Activated naive CD8-positive, alpha-beta T cell treated with anti-CD3 and anti-CD28 coated beads, Interleukin-2, amount 50 U/mL, for 16 hours (primary cell): Measurements from ENCODE around the gene CCSAP.
"Not testable (repeated sequence)": the region's sequence is repeated elsewhere in the genome, so short reads cannot be mapped to it uniquely, and the experiment has no call there.

Experiments used
- DNase-seq: peaks from one replicate; pipeline ENCODE4 v3.0.0-alpha.2; 2020; ENCODE audit warnings: low read depth, low spot score

CCSAP gene

DNA sequence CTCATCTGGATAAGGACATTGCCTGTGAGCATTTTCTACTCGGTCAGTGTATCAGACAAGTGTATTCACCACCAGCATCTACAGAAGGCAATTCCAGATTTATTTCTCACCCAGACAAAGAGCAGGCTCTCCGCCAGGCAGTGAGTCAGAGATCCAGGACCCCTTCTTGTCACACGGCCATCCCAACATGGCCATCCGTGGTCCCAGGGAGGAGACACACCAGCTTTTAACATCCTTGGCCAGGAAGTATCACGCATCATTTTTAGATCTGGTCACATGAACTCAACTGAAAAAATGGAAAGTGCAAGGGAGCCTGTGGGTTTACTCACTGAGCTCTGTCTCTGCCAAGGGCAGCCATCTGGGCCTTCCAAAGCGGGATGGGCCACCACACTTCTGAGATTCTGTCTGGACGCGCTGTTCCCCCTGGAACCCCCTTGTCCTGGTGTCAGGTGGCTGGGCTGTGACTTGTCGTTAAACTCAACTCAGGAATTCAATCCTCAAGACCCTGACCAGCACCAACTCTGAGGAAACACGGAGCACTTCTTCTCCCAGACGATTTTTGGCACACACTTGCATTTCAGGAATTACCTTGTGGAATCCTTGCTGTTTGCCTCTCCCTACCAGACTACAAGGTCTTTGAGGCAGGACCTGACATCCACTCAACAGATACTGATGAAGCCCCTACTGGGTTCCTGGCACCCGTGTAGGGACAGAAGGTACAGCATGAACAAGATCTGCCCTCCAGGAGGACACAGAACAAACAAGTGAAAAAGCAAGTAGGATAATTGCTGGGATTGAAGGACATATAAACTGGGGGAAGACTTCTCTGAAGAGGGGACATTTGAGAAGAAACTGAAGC is 21.6 kb upstream of the CCSAP start:
- DNase-seq, result no peak

DNA sequence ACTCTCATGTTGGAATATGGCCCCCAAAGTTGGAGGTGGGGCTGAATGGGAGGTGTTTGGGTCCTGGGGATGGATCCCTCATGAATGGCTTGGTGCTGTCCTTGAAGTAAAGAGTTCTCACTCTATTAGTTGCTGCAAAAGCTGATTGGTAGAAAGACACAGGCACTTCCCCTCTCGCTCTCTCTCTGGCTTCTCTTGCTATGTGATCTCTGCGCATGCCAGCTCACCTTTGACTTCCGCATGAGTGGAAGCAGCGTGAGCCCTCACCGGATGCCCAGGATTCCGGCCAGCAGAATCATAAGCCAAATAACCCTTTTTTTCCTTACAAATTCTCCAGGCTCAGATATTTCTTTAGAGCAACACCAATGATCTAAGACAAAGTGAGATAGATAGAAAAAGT is 20.9 kb upstream of the CCSAP start:
- DNase-seq, result no peak

DNA sequence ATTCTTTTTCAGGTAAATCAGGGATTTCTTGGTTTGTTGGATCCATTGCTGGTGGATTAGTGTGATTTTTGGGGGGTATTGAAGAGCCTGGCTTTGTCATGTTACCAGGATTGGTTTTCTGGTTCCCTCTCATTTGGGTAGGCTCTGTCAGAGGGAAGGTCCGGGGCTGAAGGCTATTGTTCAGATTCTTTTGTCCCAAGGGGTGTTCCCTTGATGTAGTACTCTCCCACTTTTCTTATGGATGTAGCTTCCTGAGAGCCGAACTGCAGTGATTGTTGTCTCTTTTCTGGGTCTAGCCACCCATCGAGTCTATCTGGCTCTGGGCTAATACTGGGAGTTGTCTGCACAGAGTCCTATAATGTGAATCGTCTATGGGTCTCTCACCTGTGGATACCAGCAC is 17.6 kb upstream of the CCSAP start:
- DNase-seq, result no peak

DNA sequence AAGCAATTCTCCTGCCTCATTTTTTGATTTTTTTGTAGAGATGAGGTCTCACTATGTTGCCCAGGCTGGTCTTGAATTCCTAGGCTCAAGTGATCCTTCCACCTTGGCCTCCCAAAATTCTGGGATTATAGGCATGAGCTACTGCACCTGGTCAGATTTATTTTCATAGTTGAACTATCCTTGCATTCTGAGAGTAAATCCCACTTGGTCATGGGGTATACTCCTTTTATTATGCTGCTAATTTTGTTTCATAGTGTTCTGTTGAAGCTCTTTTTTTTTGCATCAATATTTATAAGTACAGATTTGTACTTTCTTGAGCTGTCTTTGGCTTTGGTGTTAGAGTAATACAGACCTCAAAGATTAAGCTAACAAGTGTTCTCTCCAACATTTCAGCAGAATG is 12.8 kb upstream of the CCSAP start:
- no peak for DNase-seq

DNA sequence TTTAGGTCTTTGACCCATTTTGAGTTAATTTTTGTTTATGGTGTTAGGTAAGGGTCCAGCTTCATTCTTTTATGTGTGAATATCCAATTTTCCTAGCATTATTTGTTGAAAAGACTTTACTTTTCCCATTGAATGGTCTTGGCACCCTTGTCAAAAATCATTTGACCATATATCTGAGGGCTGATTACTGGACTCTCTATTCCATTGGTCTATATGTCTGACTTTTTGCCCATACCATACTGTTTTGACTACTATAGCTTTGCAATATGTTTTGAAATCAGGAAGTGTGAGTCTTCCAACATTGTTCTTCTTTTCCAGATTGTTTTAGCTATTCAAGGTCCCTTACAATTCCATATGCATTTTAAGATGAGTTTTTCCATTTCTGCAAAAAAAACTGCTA is 11.4 kb upstream of the CCSAP start:
- no peak for DNase-seq

DNA sequence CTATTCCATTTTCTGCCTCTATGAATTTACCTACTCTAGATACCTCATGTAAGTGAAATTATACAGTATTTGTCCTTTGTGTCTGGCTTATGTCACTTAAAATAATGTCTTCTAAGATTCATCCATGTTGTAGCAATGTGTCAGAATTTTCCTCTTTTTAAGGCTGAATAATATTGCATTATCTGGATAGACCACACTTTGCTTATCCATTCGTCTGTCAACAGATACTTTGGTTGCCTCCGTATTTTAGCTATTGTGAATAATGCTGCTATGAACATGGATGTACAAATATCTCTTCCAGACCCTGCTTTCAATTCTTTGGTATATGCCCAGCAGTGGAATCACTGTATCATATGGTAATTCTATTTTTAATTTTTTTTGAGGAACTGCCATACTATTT is 10.1 kb upstream of the CCSAP start:
- DNase-seq, result no peak

DNA sequence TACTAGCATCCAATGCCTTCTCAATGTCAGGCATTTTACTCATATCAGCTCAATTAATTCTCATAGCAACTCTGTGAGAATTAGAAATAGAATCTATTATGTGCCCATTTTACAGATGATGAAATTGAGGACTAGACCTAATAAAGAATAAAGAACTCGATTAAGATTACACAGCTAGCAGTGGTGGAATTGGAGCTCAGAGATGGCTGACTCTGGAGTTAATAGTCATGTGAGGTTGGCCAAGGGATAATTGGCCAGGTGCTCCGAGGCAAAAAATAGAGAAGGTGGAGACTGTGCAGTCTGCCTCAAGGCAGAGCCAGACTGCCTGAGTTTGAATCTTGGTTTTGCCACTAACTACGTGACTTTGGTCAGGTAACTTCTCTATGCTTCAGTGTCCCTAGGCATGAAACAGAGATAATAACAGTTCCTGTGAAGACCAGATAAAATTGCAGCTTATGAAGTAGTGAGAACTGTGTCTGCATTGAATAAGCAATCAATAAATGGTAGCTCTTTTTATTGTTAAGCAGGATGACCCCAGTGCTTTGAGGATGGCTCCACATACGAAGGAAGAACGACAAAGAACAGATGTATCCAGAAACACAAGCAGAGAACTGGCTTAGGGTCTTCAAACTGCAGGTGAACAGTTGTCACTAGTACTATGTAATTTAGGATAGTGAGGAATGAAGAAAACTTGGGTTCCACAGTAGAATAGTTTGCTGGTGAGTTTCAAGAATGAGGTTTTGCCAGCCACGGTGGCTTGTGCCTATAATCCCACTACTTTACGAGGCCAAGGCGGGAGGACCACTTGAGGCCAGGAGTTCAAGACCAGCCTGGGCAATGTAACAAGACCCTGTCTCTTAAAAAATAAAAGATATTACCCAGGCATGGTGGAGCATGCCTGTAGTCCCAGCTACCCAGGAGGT is 6.9 kb upstream of the CCSAP start:
- no peak for DNase-seq

DNA sequence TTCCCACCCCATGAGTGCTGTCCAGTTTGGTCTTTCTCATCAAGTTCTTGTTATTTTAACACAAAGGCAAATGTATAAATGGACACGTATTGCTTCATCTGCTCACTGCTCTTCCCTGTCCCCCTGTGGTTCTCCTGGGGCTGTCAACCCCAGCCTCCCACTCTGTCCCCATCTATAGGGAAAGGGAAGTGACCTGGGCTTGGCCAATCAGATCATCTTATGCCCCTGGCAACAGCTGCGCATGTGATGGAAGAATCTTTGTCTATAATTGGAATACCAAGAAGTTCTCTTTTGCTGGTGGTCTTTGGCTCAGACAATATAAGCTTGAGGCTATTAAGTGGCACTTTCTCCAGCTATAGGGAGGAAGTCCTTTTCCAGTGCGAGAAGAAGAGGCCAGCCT is 4.7 kb upstream of the CCSAP start:
- DNase-seq, result no peak

DNA sequence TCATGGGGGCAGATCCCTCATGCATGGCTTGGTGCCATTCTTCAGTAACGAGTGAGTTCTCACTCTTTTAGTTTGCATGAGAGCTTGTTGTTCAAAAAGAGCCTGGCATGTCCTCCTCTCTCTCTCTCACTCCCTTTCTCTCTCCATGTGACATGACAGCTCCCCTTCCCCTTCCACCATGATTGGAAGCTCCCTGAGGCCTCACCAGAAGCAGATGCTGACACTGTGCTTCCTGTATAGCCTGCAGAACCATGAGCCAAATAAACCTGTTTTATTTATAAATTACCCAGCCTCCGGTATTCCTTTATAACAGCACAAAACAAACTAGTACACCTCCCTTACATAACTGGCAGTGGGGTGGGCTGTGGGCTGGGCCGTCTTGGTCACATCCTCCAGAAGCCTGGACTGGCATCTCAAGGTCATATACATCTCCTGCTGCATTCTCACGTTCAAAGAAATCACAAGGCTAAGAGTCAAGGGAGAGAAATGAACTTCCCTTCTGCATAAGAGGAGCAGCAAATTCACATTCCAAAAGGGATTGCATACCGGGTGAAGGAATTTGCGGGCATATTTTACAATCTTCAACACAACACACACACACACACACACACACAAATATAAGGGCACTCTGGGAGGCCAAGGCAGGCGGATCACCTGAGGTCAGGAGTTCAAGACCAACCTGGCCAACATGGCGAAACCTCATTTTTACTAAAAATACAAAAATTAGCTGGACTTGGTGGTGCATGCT is 2.3 kb upstream of the CCSAP start:
- no peak for DNase-seq

DNA sequence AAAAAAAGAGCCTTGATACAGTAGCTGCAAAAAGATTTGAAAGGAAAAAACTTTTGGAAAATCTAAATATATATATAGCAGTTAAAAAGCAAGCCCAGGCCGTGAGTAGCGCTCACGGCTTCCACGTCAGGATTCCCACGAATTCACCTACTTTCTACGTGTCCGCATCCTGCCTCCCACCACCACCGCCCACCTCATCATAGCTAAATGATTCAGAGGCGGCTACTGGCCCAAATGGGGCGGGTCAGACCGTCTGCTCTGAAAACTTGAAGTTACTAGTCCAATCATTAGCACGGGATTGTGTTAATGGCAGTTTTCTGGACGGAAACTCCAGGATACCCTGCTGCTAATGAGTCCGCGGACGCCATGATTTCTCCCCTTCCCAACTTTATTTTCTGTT is 1.3 kb upstream of the CCSAP start:
- no peak for DNase-seq

DNA sequence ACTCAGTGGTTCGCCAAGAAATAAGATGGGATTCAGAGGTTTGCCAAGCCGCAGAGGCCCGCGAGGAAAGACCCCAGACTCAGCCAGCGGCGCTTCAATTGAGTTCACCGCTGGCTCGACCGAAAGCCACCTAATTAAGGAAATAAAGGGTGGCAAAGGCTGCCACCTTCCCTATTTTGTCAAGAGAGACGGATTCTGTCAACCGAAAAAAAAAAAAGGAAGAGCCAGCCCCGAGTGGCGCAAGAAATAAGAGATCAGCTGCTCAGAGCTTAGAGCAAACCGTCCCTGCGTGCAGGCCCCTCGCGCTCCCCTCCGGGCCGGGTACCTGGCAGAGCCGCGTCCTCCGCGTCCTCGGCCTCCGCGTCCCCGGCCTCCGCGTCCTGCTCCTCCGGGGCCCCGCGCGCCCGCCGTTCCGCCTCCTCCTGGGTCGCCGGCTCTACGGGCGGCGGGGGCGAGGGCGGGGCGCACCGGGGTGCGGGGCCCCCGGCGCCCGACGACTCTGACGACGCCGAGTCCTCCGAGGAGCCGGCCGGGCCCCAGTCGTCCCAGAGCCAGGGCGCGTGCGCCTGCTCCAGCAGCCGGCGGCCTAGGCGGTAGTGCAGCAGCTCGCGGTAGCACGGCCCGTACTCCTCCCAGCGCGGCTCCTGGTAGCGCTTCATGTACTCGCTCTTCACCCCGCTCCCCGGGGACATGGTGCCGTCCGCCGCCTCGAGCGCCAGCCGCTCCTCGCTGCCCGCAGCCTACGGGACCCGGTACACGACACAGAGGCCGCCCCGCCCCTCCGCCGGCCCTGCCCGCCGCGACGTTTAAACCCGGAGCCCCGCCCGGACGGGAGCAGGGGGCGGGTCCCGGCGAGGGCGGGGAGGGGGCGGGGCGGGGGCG is 832 bp downstream of the CCSAP start:
- peak; percentile 40 for DNase-seq

DNA sequence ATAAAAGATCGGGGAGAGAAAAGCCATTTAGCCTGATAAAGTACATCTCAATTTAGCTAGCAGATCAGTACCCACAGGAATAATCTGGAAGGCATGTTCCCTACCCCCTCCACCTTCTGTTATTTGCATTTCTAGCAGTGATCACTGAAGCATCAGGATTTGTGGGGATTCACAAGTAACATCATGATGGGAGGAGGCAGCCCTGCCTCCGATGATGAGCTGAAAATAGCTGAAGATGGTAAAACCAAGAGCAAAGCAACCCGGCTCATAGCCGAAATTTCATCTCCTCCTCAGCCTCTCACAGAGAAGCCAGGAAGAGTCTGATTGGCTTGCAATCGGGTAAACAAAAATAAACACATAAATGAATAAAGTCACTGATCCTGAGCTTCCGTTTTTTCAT is 2.4 kb downstream of the CCSAP start:
- no peak for DNase-seq

DNA sequence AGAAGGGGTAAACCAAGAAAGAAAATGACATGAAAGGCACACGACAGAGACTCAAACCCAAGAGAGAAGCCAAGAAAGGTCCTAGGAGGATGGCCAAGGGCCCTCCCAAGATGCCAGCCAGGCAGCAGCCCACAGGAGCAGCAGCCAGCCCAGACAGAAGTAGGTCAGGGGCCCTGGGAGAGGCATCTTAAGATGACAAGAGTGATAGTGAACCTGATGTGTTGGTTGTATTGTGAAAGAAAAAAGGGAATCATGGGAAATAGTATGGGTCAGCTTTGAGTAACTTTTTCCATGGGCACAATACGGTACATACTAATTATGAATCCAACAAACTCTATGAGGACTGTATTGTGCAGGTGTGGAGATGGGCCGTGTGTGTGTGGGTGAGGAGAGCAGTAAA is 3.3 kb downstream of the CCSAP start:
- no peak for DNase-seq

DNA sequence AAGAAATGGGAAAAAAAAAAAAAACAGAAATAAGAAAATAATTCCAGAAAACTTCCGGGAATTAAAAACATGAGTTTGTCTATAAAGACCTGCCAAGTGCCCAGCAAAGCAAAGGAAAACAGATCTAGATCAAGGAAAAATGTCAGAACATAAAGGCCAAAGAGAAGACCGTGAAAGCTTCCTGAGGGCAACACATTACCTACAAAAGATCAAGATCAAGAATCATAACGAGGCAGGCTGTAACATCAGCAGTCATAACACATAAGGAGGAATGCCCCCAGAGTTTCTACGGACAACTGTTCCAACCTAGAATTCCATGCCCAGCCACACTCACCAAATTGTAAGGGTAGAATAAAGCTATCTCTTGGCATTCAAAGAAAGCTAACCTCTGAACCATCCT is 3.8 kb downstream of the CCSAP start:
- no peak for DNase-seq

DNA sequence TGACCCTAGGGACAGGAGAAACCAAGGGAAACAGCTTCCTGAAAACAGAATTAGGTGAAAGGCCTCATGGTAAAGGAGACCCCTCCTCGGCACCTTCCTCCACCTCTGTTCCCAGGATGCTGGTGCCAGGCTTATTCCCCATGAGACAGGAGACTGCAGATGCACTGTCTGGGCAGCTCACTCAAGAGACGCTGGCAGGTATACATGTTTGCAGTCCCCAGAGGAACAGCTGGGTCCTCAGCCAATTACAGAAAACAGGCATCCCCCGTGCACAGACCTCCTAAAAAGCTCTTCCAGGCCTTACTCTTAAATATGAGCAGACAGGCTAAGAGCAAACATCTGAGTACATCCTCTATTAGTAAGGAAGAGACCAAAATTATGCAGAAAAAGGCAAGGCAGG is 6.5 kb downstream of the CCSAP start:
- no peak for DNase-seq

DNA sequence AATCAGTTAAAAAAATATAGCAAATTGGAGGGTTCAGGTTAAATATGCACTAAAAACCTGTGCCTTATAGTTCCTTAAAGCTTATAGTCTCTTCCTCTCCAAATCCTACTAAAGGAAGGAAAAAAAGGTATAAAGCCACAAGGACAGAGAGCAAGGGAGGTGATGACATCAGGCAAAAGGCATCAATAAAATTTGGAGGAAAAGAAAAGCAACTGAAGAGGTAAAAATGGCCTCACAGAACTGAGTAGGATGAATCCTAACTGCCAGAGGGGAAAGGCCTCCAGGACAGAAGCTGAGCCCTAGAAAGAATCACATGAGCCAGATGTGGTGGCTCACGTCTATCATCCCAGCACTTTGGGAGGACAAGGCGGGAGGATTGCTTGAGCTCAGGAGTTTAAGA is 8.1 kb downstream of the CCSAP start:
- no peak for DNase-seq

DNA sequence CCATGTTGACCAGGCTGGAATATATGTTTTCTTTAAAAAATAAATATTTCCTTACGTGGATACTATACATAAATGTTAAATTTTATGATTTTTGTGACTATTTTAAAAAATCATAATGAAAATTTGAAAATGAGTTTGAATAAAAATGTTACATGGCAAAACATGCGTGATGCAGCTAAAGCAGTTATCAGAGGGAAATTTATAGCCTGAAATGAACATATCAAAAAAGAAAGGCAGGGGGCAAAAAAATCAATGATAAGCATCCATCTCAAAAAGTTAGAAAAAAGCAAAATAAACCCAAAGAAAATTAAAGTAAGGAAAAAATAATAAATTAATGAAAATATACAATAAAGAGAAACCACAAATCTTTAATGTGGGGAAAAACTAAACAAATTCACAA is 8.6 kb downstream of the CCSAP start:
- DNase-seq, result no peak

DNA sequence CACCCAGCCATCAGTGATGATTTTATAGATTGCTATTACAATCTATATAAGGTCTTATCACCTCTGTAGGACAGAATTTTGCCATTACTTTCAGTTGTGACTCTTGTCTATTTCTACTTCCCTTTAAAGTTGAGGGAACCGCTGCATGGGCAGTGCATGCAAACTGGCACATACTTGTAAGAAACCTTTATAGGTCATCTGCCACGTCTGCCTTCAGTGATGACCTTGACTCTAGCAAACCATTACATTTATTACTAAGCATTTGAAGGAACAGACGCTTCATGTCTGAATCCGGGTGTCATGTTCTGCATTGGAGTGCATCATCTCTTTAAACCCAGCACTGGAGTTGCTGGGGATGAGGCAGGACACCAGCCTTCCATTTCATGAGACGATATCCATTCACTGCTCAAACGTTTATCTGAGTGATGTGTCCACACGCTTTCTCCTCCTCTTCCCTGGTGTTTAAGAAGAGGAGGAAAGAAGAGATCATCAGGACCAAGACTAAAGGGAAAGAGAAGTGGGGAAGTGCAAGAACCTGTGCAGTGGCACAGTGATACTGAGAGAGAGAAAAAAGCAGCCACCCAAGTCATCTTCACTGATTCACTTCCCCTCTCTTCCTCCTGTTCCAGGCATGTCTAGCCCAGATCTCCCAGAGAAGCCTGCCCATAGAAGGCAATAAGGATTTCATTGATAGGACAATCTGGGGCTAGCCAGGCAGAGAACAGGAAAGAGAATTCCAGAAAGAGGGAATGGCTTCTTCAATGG is 14.1 kb downstream of the CCSAP start:
- DNase-seq, result no peak

DNA sequence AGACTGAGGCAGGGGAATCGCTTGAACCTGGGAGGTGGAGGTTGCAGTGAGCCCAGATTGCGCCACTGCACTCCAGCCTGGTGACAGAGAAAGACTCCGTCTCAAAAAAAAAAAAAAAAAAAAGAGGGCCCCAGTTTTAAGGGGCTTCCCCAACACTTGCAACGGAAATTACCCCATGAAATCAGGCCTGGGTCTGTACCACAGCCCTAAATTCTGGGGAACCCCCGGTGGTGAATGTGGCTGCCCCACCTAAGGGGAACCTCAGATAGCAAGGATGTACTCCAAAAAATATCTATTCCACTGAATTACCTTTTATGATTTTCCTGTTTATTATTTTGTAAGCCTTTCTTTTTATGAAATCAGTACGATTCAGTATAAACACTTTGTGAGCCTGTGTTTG is 15.1 kb downstream of the CCSAP start:
- DNase-seq, result not testable (repeated sequence)

DNA sequence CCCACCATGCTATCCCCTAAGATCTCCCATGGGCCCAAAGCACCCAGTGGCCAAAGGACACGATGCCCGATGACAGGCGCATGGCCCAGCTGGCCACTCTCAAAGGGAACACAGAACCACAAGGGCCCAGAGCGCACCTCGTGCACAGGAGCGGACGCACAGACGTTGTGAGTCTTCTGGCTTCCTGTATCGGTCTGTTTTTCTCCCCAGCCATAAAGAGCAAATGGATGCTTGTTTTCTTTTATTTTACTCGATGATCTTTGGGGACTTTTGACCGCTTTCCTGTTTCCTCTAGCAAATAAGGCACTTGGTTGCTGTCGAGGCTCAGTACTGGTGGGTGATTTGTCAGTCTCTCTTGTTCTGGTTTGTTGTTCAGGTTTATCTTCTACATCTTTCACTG is 16.2 kb downstream of the CCSAP start:
- no peak for DNase-seq
